Astrocyte of the spinal cord (primary cell): ENCODE measurements around the gene DSCAML1.

Source experiments
- DNase-seq: peaks from one replicate; pipeline ENCODE4 v3.0.0; 2011; ENCODE audit warnings: low read depth, low spot score
- H3K4me3 ChIP-seq: 2 replicates; pipeline ENCODE4 v1.5.1; 2011; ENCODE audit warnings: low read depth, mild to moderate bottlenecking, low read length, moderate library complexity
- in situ Hi-C: cut with HindIII; loops from 2 replicates; pipeline ENCODE4 v1.10.0; 2017; ENCODE audit warnings: low sequenced_read_pairs
- TF ChIP-seq, protein P1 (sequence below): IDR thresholded peaks from 2 replicates; pipeline ENCODE4 v1.5.1; 2012; ENCODE audit warnings: low read depth, mild to moderate bottlenecking, low read length, inconsistent platforms

DSCAML1 gene

DNA sequence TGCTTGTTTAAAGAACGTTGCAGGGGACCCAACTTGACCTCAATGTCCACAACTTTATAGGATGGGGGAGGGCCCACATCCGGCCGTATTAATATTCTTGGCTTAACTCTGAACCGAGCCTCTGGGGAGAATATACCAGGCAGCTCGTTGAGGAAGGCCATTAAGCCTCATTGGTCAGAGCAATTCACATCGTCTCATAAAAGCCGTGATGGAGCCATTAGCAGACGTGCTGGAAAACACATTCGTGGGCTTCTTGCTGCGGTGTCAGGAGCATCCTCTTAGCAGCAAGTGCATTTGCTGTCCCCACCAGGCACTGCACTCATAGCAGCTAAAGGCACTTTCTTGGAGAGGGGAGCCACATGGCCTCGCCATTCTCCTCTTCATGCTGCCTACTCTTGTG lies 14.9 kb downstream of the DSCAML1 start:
- in situ Hi-C loops = no loop called here

DNA sequence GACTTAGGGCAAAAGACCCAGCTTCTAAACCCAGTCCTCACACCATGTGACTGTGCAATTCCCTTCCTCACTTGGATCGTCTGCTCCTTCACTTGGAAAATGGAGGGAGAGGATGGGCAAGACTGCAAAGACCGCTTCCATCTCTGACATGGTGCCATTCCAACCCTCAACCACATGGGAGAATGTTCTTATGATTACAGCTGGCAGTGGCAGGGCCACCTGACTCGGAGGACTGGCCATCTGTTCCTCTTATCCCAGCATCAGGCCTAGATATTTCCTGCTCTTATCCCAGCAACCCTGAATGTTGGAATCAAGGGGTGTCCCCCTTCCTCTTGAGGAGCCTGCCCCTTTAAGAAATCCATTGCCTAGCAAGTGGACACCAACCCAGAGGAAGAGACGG lies 15.4 kb downstream of the DSCAML1 start:
- TF ChIP-seq, protein P1, sequence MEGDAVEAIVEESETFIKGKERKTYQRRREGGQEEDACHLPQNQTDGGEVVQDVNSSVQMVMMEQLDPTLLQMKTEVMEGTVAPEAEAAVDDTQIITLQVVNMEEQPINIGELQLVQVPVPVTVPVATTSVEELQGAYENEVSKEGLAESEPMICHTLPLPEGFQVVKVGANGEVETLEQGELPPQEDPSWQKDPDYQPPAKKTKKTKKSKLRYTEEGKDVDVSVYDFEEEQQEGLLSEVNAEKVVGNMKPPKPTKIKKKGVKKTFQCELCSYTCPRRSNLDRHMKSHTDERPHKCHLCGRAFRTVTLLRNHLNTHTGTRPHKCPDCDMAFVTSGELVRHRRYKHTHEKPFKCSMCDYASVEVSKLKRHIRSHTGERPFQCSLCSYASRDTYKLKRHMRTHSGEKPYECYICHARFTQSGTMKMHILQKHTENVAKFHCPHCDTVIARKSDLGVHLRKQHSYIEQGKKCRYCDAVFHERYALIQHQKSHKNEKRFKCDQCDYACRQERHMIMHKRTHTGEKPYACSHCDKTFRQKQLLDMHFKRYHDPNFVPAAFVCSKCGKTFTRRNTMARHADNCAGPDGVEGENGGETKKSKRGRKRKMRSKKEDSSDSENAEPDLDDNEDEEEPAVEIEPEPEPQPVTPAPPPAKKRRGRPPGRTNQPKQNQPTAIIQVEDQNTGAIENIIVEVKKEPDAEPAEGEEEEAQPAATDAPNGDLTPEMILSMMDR = no peak
- H3K4me3 ChIP-seq = no peak overlapping the region
- in situ Hi-C loops = no loop called here
- no peak for DNase-seq

More for the DNA sequence above, 14.9 kb downstream of the DSCAML1 start:
- no peak for DNase-seq
- TF ChIP-seq, protein P1 = no peak
- no peak overlapping the region for H3K4me3 ChIP-seq

DNA sequence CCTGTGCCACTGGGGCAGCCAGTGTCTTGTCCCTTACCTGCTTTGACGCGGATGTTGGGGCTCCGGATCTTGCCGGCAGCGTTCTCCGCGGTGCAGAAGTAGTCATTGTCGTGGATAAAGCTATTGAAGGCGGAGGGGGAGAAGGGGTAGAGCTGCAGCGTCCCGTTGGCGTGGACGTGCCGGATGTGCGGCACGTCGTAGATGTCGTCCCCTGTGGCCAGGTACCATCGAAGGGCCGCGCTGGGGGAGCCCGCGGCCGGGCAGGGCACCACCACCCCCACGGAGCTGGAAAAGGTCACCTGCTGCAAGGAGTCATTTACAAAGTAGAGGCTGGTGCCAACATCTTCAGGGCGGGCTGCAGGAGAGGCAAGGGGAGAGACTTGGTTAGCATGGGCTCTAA lies 16.6 kb downstream of the DSCAML1 start:
- in situ Hi-C loops = no loop called here
- no peak overlapping the region for H3K4me3 ChIP-seq
- no peak for DNase-seq
- TF ChIP-seq, protein P1 = no peak

DNA sequence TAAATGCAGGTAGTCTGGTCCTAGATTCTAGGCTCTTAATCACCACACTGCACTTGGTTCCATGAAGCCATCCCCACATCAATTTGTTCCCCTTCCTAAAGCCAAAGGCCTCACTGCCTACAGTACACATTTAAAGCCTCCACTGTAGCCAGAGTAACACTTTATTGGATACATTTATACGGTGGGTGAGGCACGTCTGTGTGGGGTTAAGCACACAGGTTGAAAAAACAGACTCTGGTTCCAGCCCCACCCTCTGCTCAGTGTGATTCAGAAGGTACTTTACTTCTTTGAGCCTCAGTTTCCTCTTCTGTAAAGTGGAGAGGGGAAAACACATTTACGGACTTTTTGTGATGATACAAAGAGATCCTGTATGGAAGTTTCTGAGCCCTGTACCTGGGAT lies 22.5 kb downstream of the DSCAML1 start:
- TF ChIP-seq, protein P1 = no peak
- no peak for DNase-seq
- H3K4me3 ChIP-seq = no peak overlapping the region
- in situ Hi-C loops = no loop called here

DNA sequence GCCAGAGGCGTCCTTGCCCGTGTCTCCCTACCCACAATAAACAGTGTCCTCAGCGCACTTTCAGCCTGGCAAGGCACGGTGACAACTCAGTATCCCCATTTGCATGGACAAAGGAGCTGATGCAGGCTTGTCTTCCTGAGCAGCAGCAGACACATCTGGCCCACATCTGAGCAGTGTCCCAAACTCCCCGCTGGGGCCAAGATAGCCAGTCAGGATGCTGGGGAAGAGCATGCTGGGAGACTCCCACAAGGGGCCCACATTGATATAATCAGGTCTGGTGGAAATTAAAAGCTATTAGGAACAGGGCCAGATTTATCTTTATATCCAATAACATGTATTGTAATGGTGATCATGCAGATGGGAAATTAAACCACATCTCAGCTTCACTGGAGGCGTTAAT lies 24.7 kb downstream of the DSCAML1 start:
- H3K4me3 ChIP-seq = no peak overlapping the region
- in situ Hi-C loops = no loop called here
- no peak for DNase-seq
- TF ChIP-seq, protein P1 = no peak

DNA sequence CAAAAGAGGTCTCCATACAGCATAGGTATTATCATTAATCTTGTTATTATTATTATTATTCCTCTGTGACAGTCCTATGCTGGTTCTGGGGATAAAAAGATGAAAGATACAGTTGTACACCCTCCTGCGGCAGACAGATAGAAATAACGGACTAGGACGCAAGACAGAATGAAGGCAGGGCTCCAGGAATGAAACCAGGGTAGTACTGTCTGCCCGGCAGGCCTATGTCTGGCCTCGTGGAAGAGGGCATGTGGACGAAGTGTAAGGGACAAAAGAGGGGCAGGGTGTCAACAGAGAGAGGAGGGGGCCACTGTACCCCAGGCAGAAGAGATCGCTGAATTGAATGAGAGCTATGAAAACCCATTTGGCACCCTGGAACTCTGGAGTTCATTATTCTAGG lies 25.2 kb downstream of the DSCAML1 start:
- in situ Hi-C loops = no loop called here
- H3K4me3 ChIP-seq = no peak overlapping the region
- DNase-seq = no peak
- TF ChIP-seq, protein P1 = no peak

DNA sequence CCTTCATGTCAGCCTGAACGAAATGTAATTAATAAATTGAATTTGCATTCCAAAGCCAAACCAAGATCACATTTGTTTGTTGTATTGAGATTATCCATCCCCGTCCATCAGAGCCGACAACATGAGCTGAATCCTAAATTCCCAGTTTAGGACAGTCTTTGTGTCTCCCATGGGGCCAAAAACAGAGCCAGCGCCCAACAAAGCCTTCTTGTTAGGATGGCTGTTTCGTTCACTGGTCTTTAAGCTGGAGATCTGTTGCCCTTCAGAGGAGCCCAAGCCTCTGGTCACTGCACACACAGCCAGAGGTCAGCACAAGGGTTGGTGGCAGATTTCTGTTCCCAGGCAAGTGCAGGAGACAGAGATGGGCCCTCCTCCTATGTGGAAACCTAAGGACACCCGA lies 25.8 kb downstream of the DSCAML1 start:
- no peak overlapping the region for H3K4me3 ChIP-seq
- in situ Hi-C loops = no loop called here
- DNase-seq = no peak
- TF ChIP-seq, protein P1 = no peak
